Gastroesophageal sphincter (tissue), 3 donors: ENCODE results near the gene PRKAG2.

Experiments used
- EP300 ChIP-seq: sonication (generic); formaldehyde crosslinking; IDR thresholded peaks from one replicate; pipeline ENCODE4 v1.6.1; 2017; ENCODE audit warnings: antibody characterized with exemption, mild to moderate bottlenecking
- POLR2AphosphoS5 ChIP-seq: sonication (generic); formaldehyde crosslinking; IDR thresholded peaks from one replicate; pipeline ENCODE4 v1.6.1; 2017; ENCODE audit warnings: antibody characterized with exemption
- TF ChIP-seq, protein P1 (sequence below), 4 experiments: fragments of 200-600 bp in 2 of 4; fragments of 450-650 bp in 2 of 4; sonication (generic) in 1 of 4; IDR thresholded peaks; one replicate each; pipeline ENCODE4 v1.5.1; 2017 to 2019; ENCODE audit warnings: antibody characterized with exemption in 4 of 4, mild to moderate bottlenecking in 2 of 4, moderate library complexity in 2 of 4

DNA sequence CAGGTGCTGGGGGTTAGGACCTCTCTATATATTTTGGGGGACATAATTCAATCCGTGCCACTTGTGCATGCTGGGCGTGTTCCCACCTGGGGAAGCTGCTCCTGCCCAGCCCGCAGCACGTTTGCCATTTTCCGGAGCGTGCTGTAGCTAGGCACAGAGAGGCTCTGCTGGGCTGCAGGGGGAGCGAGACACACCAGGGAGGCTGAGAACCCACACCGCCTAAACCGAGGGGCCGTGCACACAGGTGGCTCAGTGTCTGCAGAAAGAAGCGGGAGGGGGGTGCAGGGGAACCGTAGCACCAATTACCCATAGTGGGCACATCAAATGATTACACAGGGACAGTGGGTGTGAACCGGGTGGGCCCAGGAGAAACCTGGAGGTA lies 27.0 kb downstream of the PRKAG2 start:
- TF ChIP-seq POLR2AphosphoS5 (no peak), EP300 (no peak)
- TF ChIP-seq, protein P1, sequence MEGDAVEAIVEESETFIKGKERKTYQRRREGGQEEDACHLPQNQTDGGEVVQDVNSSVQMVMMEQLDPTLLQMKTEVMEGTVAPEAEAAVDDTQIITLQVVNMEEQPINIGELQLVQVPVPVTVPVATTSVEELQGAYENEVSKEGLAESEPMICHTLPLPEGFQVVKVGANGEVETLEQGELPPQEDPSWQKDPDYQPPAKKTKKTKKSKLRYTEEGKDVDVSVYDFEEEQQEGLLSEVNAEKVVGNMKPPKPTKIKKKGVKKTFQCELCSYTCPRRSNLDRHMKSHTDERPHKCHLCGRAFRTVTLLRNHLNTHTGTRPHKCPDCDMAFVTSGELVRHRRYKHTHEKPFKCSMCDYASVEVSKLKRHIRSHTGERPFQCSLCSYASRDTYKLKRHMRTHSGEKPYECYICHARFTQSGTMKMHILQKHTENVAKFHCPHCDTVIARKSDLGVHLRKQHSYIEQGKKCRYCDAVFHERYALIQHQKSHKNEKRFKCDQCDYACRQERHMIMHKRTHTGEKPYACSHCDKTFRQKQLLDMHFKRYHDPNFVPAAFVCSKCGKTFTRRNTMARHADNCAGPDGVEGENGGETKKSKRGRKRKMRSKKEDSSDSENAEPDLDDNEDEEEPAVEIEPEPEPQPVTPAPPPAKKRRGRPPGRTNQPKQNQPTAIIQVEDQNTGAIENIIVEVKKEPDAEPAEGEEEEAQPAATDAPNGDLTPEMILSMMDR (IDR thresholded peaks at IDR 0.05), result no peak
